ENCODE data around the gene TUFT1.

TUFT1 gene

GRCh38 chr1:151626740-151627334, 86.7 kb downstream of the TUFT1 start:
- TF ChIP-seq CTCF (IDR thresholded peaks at IDR 0.05; ENCODE audit: insufficient read depth, low read length, poor library complexity, severe bottlenecking) = no peak
- no peak for DNase-seq (ENCODE audit: extremely low read depth, insufficient read length)
- no peak overlapping the region for H3K4me3 ChIP-seq (replicated peaks; ENCODE audit: low read depth, low read length)
- H3K27me3 ChIP-seq (replicated peaks; ENCODE audit: control insufficient read depth, insufficient read depth, low read length) = no peaks in the 10 kb centered on the region
- H3K36me3 ChIP-seq (ENCODE audit: control insufficient read depth, insufficient read depth, low read length) = no peaks in the 10 kb centered on the region; the same call in 1 of the 2 replicates

- Histone ChIP-seq H3K27me3 (replicated peaks; ENCODE audit: control insufficient read depth, insufficient read depth, low read length) (no peaks in the 10 kb centered on the region), H3K4me3 (replicated peaks; ENCODE audit: low read depth, low read length) (no peak overlapping the region), H3K36me3 (ENCODE audit: control insufficient read depth, insufficient read depth, low read length) (no peaks in the 10 kb centered on the region)
- no peak for DNase-seq (ENCODE audit: extremely low read depth, insufficient read length)
- no peak for TF ChIP-seq CTCF (IDR thresholded peaks at IDR 0.05; ENCODE audit: insufficient read depth, low read length, poor library complexity, severe bottlenecking)
Measured at GRCh38 chr1:151629278-151629677, 89.2 kb downstream of the TUFT1 start.
